ENCODE data around the gene ADAMTSL2.

ADAMTSL2 gene

DNA sequence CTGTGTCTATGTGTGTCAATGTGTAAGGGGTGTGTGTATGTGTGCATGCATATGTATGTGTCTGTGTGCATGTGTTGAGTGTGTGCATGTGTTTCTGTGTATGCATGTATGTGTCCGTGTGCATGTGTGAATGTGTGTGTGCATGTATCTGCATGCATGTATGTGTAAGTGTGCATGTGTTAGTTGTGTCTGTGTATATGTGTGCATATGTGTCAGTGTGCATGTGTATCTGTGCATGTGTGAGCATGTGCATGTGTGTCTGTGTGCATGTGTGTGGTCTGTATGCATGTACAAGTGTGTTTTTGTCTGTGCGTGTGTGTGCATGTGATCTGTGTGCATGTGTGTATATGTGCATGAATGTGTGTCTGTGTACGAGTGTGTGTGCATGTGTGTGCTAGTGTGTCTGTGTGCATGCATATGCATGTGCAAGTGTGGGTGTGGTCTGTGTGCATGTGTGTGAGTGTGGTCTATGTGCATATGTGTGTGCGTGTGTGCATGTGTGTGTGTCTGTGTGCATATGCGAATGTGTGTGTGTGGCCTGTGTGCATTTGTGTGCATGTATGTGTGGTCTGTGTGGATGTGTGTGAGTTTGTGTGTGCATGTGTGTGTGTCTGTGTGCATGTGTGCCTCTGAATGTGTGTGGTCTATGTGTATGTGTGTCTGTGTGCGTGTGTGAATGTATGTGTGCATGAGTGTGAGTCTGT lies 65.1 kb downstream of the ADAMTSL2 start:
- Histone ChIP-seq H3K4me3 (ENCODE audit: low read length) (no peak overlapping the region), H3K9me3 (ENCODE audit: control insufficient read depth, low read length) (peaks cover 4% of the 10 kb centered on the region), H3K9ac (ENCODE audit: low read length) (no peak overlapping the region), H3K27me3 (ENCODE audit: control insufficient read depth, insufficient read depth, low read length) (peaks cover 7% of the 10 kb centered on the region), H3K36me3 (ENCODE audit: control insufficient read depth, insufficient read depth, low read length) (no peaks in the 10 kb centered on the region), H3K4me1 (ENCODE audit: control insufficient read depth, insufficient read depth, low read length) (no peaks in the 10 kb centered on the region)

- Histone ChIP-seq H3K9ac (ENCODE audit: low read length) (no peak overlapping the region), H3K36me3 (ENCODE audit: control insufficient read depth, insufficient read depth, low read length) (no peaks in the 10 kb centered on the region), H3K4me3 (ENCODE audit: low read length) (no peak overlapping the region), H3K9me3 (ENCODE audit: control insufficient read depth, low read length) (peaks cover 4% of the 10 kb centered on the region), H3K27me3 (ENCODE audit: control insufficient read depth, insufficient read depth, low read length) (peaks cover 14% of the 10 kb centered on the region), H3K4me1 (ENCODE audit: control insufficient read depth, insufficient read depth, low read length) (no peaks in the 10 kb centered on the region)
Measured at GRCh38 chr9:133600739-133601138, 66.2 kb downstream of the ADAMTSL2 start.

GRCh38 chr9:133601746-133602145 lies 67.2 kb downstream of the ADAMTSL2 start:
- peaks cover 19% of the 10 kb centered on the region for H3K27me3 ChIP-seq (ENCODE audit: control insufficient read depth, insufficient read depth, low read length)
- H3K9me3 ChIP-seq (ENCODE audit: control insufficient read depth, low read length), result peaks cover 4% of the 10 kb centered on the region
- H3K4me1 ChIP-seq (ENCODE audit: control insufficient read depth, insufficient read depth, low read length), result no peaks in the 10 kb centered on the region
- H3K36me3 ChIP-seq (ENCODE audit: control insufficient read depth, insufficient read depth, low read length), result no peaks in the 10 kb centered on the region
- no peak overlapping the region for H3K9ac ChIP-seq (ENCODE audit: low read length)
- H3K4me3 ChIP-seq (ENCODE audit: low read length), result no peak overlapping the region

DNA sequence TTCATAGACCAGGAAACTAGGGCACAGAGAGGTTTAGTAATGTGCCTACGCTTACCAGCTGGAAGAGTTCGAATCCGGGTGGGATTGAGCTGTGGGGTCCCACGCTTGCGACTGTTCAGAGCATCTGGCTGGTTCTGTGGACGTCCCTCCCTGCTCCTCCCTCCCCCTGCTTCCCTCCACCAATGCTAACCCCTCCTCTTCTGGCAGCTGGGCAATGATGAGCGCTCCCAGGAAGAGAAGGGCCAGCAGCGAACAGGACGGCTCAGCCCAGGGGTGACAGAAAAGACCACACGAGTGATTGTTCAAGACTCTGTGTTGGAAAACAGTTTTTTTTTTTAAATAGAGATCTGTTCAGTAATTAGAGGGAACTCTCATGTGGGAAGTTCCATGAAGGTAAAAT lies 67.8 kb downstream of the ADAMTSL2 start:
- Histone ChIP-seq H3K4me1 (ENCODE audit: control insufficient read depth, insufficient read depth, low read length) (no peaks in the 10 kb centered on the region), H3K9ac (ENCODE audit: low read length) (no peak overlapping the region), H3K9me3 (ENCODE audit: control insufficient read depth, low read length) (peaks cover 4% of the 10 kb centered on the region), H3K4me3 (ENCODE audit: low read length) (no peak overlapping the region), H3K27me3 (ENCODE audit: control insufficient read depth, insufficient read depth, low read length) (peaks cover 19% of the 10 kb centered on the region), H3K36me3 (ENCODE audit: control insufficient read depth, insufficient read depth, low read length) (no peaks in the 10 kb centered on the region)

GRCh38 chr9:133603135-133603927 lies 68.8 kb downstream of the ADAMTSL2 start:
- no peaks in the 10 kb centered on the region for H3K4me1 ChIP-seq (ENCODE audit: control insufficient read depth, insufficient read depth, low read length)
- H3K9ac ChIP-seq (ENCODE audit: low read length), result no peak overlapping the region
- H3K9me3 ChIP-seq (ENCODE audit: control insufficient read depth, low read length), result no peaks in the 10 kb centered on the region
- no peak overlapping the region for H3K4me3 ChIP-seq (ENCODE audit: low read length)
- H3K36me3 ChIP-seq (ENCODE audit: control insufficient read depth, insufficient read depth, low read length), result no peaks in the 10 kb centered on the region
- peaks cover 26% of the 10 kb centered on the region for H3K27me3 ChIP-seq (ENCODE audit: control insufficient read depth, insufficient read depth, low read length)

DNA sequence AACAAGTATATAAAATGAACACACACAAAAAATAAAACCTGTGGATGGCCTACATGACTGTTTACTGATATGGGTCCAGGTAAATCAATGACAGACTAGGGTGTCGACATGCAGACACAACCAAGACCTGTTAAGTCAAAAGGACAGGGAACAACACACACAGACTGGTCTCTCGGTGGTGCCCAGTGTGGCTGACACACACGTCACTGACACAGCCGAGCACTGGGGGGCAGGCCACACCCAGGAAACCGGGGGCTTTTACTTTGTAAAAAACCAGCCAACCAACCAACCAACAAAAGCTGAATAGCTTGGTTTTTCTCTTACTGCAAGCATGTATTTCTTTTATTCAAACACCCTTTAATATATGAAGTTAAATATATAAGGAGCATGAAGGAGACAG lies 69.7 kb downstream of the ADAMTSL2 start:
- Histone ChIP-seq H3K9me3 (ENCODE audit: control insufficient read depth, low read length) (no peaks in the 10 kb centered on the region), H3K4me3 (ENCODE audit: low read length) (no peak overlapping the region), H3K27me3 (ENCODE audit: control insufficient read depth, insufficient read depth, low read length) (peaks cover 28% of the 10 kb centered on the region), H3K4me1 (ENCODE audit: control insufficient read depth, insufficient read depth, low read length) (no peaks in the 10 kb centered on the region), H3K36me3 (ENCODE audit: control insufficient read depth, insufficient read depth, low read length) (no peaks in the 10 kb centered on the region), H3K9ac (ENCODE audit: low read length) (no peak overlapping the region)

GRCh38 chr9:133604856-133605255 lies 70.4 kb downstream of the ADAMTSL2 start:
- peaks cover 33% of the 10 kb centered on the region for H3K27me3 ChIP-seq (ENCODE audit: control insufficient read depth, insufficient read depth, low read length)
- H3K4me3 ChIP-seq (ENCODE audit: low read length), result no peak overlapping the region
- H3K9ac ChIP-seq (ENCODE audit: low read length), result no peak overlapping the region
- no peaks in the 10 kb centered on the region for H3K4me1 ChIP-seq (ENCODE audit: control insufficient read depth, insufficient read depth, low read length)
- H3K9me3 ChIP-seq (ENCODE audit: control insufficient read depth, low read length), result no peaks in the 10 kb centered on the region
- H3K36me3 ChIP-seq (ENCODE audit: control insufficient read depth, insufficient read depth, low read length), result no peaks in the 10 kb centered on the region

DNA sequence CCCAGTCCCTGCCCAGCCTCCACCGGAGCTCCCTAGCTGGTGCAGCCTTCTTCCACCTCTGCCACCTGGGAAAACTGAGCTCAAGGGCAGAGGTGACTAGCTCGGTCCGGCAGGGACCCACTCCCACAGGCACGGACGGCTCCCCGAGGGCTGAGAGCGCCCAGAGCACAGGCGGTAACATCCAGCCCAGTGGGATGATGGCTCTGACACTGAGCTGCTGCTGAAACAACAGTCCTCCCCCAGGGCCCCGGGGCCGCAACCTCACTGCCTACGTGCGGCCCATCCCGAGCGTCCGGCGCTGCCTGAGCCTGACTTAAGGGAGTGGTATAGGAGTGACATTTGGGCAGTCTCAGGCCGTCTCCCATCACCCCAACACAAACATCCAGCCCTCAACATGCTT lies 70.9 kb downstream of the ADAMTSL2 start:
- Histone ChIP-seq H3K9me3 (ENCODE audit: control insufficient read depth, low read length) (no peaks in the 10 kb centered on the region), H3K9ac (ENCODE audit: low read length) (no peak overlapping the region), H3K27me3 (ENCODE audit: control insufficient read depth, insufficient read depth, low read length) (peaks cover 35% of the 10 kb centered on the region), H3K36me3 (ENCODE audit: control insufficient read depth, insufficient read depth, low read length) (no peaks in the 10 kb centered on the region), H3K4me1 (ENCODE audit: control insufficient read depth, insufficient read depth, low read length) (no peaks in the 10 kb centered on the region), H3K4me3 (ENCODE audit: low read length) (no peak overlapping the region)

DNA sequence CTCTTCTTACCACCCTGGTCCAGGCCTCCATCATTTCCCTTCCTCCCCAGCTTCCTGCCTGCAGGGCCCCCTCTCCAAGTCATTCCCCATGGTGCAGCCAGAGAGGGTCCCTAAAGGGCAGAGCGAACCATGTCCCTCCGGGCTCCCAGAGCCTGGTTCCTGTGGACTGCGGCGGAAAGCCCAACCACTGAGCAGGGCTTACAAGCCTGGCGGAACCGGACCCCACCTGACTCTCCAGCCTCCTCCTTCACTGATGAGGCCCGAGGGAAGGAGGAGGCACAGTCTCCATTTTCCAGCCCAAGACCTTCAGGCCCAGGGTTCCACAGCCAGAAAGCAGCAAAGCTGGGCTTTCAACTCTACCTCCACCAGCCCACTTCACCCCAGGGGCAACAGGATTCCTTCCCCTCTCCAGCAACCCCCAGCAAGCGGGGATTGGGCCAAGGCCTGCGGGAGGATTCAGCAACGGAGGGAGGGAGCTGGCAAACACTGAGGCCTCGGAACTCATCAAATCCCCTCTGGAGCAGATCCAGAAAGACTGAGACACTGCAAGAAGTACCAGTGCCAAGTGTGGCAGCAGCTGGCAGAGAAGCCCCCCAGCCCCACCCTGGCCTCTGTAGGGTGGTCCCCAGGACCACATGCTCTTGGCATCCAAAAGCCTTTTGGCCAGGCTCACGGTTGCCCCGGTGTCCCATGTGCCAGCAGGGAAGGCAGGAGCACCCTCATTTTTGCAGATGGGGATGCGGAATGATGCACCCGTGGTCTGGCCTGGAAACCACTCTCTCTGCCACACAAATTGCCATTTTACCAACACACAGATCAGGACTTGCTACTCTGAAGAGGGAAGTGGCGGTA lies 71.6 kb downstream of the ADAMTSL2 start:
- no peak overlapping the region for H3K4me3 ChIP-seq (ENCODE audit: low read length)
- H3K9ac ChIP-seq (ENCODE audit: low read length), result no peak overlapping the region
- H3K4me1 ChIP-seq (ENCODE audit: control insufficient read depth, insufficient read depth, low read length), result no peaks in the 10 kb centered on the region
- no peaks in the 10 kb centered on the region for H3K36me3 ChIP-seq (ENCODE audit: control insufficient read depth, insufficient read depth, low read length)
- H3K27me3 ChIP-seq (ENCODE audit: control insufficient read depth, insufficient read depth, low read length), result peaks cover 40% of the 10 kb centered on the region
- H3K9me3 ChIP-seq (ENCODE audit: control insufficient read depth, low read length), result no peaks in the 10 kb centered on the region

DNA sequence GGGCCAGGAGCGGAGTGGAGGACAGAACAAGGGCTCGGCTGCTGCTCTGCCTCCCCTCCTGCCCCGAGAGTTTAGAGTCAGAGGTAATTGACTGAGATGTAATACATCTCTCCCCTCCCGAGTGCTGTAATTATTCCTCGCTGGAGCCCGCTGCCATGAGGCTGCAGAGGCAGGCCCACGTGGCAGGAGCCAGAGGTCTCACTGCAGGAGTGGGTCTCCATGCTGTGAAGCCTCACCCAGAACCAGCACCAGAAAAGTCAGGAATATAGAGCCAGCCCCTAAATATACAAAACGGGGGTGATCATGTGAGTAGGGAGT lies 72.2 kb downstream of the ADAMTSL2 start:
- no peaks in the 10 kb centered on the region for H3K9me3 ChIP-seq (ENCODE audit: control insufficient read depth, low read length)
- no peak overlapping the region for H3K4me3 ChIP-seq (ENCODE audit: low read length)
- no peak overlapping the region for H3K9ac ChIP-seq (ENCODE audit: low read length)
- H3K4me1 ChIP-seq (ENCODE audit: control insufficient read depth, insufficient read depth, low read length), result no peaks in the 10 kb centered on the region
- H3K27me3 ChIP-seq (ENCODE audit: control insufficient read depth, insufficient read depth, low read length), result peaks cover 40% of the 10 kb centered on the region
- no peaks in the 10 kb centered on the region for H3K36me3 ChIP-seq (ENCODE audit: control insufficient read depth, insufficient read depth, low read length)

DNA sequence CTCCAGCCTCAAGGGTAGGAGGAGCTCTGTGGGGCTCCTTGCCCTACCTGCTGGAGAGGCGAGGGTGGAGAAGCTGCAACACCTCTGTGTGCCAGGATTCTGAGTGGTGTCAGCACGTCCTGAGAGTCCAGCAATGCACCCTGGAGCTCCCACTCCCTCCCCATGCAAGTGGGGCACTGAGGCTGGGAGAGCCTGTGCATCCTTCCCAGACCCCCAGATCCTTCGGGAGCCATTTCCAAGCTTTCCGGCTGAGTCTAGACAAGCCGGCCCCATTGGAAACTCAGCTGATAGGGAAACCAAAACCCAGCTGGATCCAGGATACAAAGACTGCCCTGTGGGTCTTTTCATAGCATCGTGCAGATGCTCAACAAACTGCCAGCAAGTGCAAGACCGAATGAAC lies 72.9 kb downstream of the ADAMTSL2 start:
- peaks cover 40% of the 10 kb centered on the region for H3K27me3 ChIP-seq (ENCODE audit: control insufficient read depth, insufficient read depth, low read length)
- H3K36me3 ChIP-seq (ENCODE audit: control insufficient read depth, insufficient read depth, low read length), result no peaks in the 10 kb centered on the region
- H3K9ac ChIP-seq (ENCODE audit: low read length), result no peak overlapping the region
- H3K4me1 ChIP-seq (ENCODE audit: control insufficient read depth, insufficient read depth, low read length), result no peaks in the 10 kb centered on the region
- H3K4me3 ChIP-seq (ENCODE audit: low read length), result no peak overlapping the region
- H3K9me3 ChIP-seq (ENCODE audit: control insufficient read depth, low read length), result no peaks in the 10 kb centered on the region

GRCh38 chr9:133607976-133608375 lies 73.5 kb downstream of the ADAMTSL2 start:
- Histone ChIP-seq H3K27me3 (ENCODE audit: control insufficient read depth, insufficient read depth, low read length) (peaks cover 40% of the 10 kb centered on the region), H3K9ac (ENCODE audit: low read length) (no peak overlapping the region), H3K9me3 (ENCODE audit: control insufficient read depth, low read length) (no peaks in the 10 kb centered on the region), H3K36me3 (ENCODE audit: control insufficient read depth, insufficient read depth, low read length) (no peaks in the 10 kb centered on the region), H3K4me1 (ENCODE audit: control insufficient read depth, insufficient read depth, low read length) (no peaks in the 10 kb centered on the region), H3K4me3 (ENCODE audit: low read length) (no peak overlapping the region)
